ENCODE results near the gene ATG5.
A peak's percentile ranks its signal among the peaks of the same experiment; 100 is the strongest.

ATG5 gene

DNA sequence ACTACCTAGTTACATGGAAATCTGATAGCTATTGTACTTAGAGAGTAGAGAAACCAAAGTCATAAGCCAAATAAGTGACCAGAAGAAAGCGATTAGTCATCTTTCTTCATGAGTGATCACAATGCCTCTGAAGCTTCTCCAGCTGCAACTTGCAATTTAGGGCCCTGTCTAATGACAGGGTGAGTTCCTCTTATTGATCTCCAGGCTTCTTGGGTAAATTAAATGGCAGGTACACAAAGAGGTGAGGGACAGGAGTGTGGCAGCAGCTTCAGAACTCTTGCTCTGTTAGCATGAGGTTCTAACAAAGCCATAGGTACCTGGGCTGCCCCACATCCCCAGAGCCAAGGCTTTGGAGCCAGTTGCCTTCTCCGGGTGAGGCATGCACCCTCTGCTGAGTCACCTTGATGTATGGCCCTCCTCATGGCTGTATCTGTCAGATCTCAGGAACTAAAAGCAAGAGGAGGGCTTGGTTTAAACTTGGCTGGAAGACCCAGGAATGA lies 178.7 kb downstream of the ATG5 start:
- H3K4me3 ChIP-seq (ENCODE audit: low read depth, low read length), result no peak overlapping the region
- in situ Hi-C loops (cut with HindIII; ENCODE audit: low sequenced_read_pairs), result no loop called here
- TF ChIP-seq, protein P1, sequence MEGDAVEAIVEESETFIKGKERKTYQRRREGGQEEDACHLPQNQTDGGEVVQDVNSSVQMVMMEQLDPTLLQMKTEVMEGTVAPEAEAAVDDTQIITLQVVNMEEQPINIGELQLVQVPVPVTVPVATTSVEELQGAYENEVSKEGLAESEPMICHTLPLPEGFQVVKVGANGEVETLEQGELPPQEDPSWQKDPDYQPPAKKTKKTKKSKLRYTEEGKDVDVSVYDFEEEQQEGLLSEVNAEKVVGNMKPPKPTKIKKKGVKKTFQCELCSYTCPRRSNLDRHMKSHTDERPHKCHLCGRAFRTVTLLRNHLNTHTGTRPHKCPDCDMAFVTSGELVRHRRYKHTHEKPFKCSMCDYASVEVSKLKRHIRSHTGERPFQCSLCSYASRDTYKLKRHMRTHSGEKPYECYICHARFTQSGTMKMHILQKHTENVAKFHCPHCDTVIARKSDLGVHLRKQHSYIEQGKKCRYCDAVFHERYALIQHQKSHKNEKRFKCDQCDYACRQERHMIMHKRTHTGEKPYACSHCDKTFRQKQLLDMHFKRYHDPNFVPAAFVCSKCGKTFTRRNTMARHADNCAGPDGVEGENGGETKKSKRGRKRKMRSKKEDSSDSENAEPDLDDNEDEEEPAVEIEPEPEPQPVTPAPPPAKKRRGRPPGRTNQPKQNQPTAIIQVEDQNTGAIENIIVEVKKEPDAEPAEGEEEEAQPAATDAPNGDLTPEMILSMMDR (IDR thresholded peaks at IDR 0.05; ENCODE audit: low read depth, low read length), result no peak
- DNase-seq (ENCODE audit: low read depth, low spot score), result peak; percentile 34

DNA sequence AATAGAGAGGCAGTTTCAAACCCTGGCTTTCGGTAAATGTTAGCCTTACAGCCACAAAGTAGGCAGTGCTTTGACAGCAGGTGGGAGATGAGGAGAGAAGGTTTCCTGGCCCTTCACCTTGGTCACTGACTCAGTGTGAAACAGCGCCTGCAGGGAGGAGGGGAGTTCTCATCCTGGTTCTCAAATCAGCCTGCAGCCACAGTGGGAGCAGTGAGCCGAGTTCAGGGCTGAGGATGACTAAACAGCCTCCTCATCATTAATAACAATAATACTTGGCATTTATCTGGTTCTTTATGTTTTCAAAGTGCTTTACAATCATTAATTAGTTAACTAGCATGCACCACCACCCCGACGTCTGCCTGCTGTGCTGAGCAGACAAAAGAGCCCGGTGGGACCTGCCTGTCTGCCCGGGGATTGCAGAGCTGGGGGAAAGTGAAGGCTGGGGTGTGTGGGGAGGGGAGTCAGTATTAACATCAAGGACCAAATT lies 179.8 kb downstream of the ATG5 start:
- peak; percentile 25 for DNase-seq (ENCODE audit: low read depth, low spot score)
- TF ChIP-seq, protein P1 (IDR thresholded peaks at IDR 0.05; ENCODE audit: low read depth, low read length), result no peak
- H3K4me3 ChIP-seq (ENCODE audit: low read depth, low read length), result no peak overlapping the region
- in situ Hi-C loops (cut with HindIII; ENCODE audit: low sequenced_read_pairs), result no loop called here

DNA sequence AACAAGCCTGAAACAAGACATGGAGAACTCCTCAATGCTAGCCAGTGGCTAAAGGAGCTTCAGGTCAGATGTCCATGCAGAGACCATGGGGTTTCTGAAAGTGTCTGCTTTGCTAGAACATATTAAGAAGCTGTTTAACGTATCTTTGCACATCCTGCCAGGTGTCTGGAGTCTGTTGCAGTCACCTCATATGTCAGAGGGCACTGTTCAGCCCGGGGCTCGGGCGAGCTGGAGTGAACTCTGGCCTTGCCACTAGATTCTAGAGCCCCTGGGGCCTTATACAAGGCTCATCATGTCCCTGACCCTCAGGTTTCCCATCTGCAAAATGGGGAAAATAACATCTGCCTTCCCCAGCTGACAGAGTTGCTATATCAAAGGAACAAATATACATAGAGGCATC lies 180.4 kb downstream of the ATG5 start:
- in situ Hi-C loops (cut with HindIII; ENCODE audit: low sequenced_read_pairs), result no loop called here
- TF ChIP-seq, protein P1 (IDR thresholded peaks at IDR 0.05; ENCODE audit: low read depth, low read length), result no peak
- no peak for DNase-seq (ENCODE audit: low read depth, low spot score)
- H3K4me3 ChIP-seq (ENCODE audit: low read depth, low read length), result no peak overlapping the region

DNA sequence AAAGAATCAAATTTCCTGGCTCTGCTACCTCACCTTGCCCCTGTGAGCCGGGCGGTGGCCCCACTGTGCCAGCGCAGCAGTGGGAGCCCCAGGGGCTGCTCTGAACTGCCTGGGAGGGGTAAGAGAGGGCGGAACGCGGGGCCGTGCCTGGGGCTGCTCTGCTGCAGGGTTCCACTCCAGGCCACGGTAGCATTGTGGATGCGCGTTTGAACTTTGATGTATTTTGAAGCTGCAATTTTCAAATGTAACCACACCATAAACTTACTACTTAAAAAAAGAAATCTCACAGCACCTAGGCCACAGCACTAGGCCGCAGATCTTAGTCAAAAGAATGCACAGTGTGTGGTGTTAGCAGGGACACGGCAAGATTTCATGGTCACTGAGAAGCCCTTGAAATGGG lies 181.9 kb downstream of the ATG5 start:
- in situ Hi-C loops (cut with HindIII; ENCODE audit: low sequenced_read_pairs), result no loop called here
- H3K4me3 ChIP-seq (ENCODE audit: low read depth, low read length), result no peak overlapping the region
- TF ChIP-seq, protein P1 (IDR thresholded peaks at IDR 0.05; ENCODE audit: low read depth, low read length), result no peak
- no peak for DNase-seq (ENCODE audit: low read depth, low spot score)

DNA sequence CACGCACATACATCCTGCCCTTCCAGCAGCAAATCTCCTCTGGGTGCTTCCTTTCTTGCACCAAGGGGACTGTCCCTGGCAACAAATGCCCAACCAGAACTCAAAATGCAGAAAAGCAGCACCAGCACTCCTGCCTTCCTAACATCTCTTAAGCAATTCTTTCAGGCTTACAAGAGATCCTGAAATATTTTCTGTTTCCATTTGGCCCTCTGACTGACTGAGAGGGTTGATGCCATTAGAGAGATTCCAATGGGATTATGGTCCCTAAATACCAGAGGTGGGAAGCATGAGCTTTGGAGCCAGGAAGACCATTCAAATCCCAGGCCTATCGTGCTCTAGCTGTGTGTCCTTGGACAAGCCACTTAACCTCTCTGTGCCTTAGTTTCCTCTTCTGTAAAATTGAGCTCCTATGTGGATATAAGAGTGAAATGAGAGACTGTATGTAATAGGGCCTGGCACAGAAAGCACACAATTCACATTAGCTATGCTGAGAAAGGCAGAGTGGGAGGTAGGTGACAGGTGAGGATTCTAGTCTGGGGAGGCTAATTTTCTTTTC lies 182.6 kb downstream of the ATG5 start:
- no peak overlapping the region for H3K4me3 ChIP-seq (ENCODE audit: low read depth, low read length)
- DNase-seq (ENCODE audit: low read depth, low spot score), result no peak

DNA sequence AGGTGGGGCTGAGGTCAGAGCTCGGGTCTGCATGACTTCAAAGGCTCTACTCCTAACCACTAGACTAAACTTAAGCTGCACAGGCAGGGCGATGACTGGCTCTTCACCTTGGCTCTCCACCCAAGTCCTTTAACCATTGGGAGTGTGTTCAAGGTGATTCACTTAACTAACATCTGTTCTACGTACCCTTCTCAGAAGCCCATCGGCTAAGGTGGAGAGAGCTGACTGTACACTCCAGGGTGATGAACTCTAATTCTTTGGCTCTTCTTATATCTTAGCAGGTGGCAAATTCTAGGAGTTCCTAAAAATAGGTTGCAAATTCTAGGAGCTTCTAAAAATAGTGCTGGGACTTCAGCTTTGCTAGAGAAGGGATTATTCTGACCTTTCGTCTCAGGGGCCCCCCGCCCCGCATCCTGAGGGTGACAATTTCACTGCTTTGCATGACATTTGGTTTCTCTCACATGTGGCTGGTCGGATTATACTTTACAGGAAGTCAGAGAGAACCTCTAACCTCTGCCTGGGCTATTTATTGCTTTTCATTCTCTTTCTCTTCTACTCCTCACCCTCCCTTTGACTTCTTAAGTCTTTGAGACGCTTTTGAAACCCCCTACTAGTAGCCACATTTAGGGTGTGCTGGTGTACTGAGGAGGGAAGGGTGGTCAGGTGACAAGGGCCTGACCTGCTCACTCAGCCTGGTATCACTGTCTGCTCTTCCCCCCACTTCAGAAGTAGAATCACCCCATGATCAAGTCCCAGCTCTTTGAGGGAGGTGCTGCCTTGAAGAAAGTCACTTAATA lies 183.9 kb downstream of the ATG5 start:
- DNase-seq (ENCODE audit: low read depth, low spot score), result peak; percentile 30
- TF ChIP-seq, protein P1 (IDR thresholded peaks at IDR 0.05; ENCODE audit: low read depth, low read length), result no peak
- in situ Hi-C loops (cut with HindIII; ENCODE audit: low sequenced_read_pairs), result no loop called here
- no peak overlapping the region for H3K4me3 ChIP-seq (ENCODE audit: low read depth, low read length)

More for the DNA sequence above, 182.6 kb downstream of the ATG5 start:
- TF ChIP-seq, protein P1 (IDR thresholded peaks at IDR 0.05; ENCODE audit: low read depth, low read length), result no peak
- in situ Hi-C loops (cut with HindIII; ENCODE audit: low sequenced_read_pairs), result no loop called here

Measured in astrocyte of the spinal cord (primary cell).